Activated T-helper 17 cell treated with anti-CD3 and anti-CD28 coated beads, Interleukin-2, amount 50 U/mL, for 72 hours (primary cell): Measurements from ENCODE around the gene TRAF6. TPM values are rescaled to one million over a fixed set of nuclear protein-coding genes. Genes with fewer than 3 reads are reported as not detected.
"Not testable (repeated sequence)": the region's sequence is repeated elsewhere in the genome, so short reads cannot be mapped to it uniquely, and the experiment has no call there.

Experiments
- ATAC-seq: fragments of 150-1000 bp; cut with Tn5 transposase; replicated peaks from 2 replicates; pipeline ENCODE4 v1.10.0; 2021; ENCODE audit warnings: mild to moderate bottlenecking, moderate library complexity
- H3K27ac Mint-ChIP-seq: one replicate; pipeline ENCODE4 v1.8.0; 2022; ENCODE audit warnings: mixed read lengths
- H3K27me3 Mint-ChIP-seq: one replicate; pipeline ENCODE4 v1.8.0; 2022; ENCODE audit warnings: mixed read lengths
- H3K36me3 Mint-ChIP-seq: one replicate; pipeline ENCODE4 v1.8.0; 2022; ENCODE audit warnings: low read depth, mild to moderate bottlenecking, mixed read lengths
- H3K4me1 Mint-ChIP-seq: one replicate; pipeline ENCODE4 v1.8.0; 2022; ENCODE audit warnings: mixed read lengths
- H3K4me3 Mint-ChIP-seq: one replicate; pipeline ENCODE4 v1.8.0; 2022; ENCODE audit warnings: mild to moderate bottlenecking, mixed read lengths
- H3K9me3 Mint-ChIP-seq: one replicate; pipeline ENCODE4 v1.8.0; 2022; ENCODE audit warnings: mixed read lengths
- total RNA-seq, 2 donors: library from RNA; stranded (reverse); gene quantifications; one replicate each; pipeline ENCODE4 v1.2.3, GENCODE V29; 2022

TRAF6 gene
- total RNA-seq, 2 donors from 2014 or later, result 8.7 to 10.7 TPM

DNA sequence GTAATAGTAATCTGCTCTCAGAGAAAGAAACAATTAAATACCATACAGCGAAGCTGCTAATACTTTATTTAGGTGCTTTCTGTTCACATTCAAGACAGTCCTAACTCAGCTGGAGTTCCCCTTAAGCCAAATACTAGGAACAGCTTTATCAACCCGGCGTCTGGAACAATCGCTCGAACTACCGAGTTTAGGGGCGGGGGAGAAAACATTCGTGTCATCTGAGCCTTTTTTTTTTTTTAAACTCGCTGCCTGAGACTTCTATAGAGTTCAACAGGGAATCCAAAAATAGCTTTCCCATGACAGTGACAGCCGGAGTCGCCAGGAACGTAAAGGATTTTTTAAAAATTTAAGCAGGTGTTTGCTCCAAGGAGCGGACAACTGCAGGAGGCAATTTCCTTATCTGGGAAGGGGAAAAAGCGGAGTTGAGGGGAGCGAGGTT is 852 bp downstream of the TRAF6 start:
- peak overlapping the region; percentile 93 for H3K4me3 Mint-ChIP-seq
- H3K27ac Mint-ChIP-seq, result peak overlapping the region; percentile 96
- H3K9me3 Mint-ChIP-seq, result no peaks in the 10 kb centered on the region
- ATAC-seq, result peak; percentile 23
- H3K36me3 Mint-ChIP-seq, result peaks cover 20% of the 10 kb centered on the region
- peaks cover 24% of the 10 kb centered on the region for H3K4me1 Mint-ChIP-seq
- peaks cover 7% of the 10 kb centered on the region for H3K27me3 Mint-ChIP-seq

DNA sequence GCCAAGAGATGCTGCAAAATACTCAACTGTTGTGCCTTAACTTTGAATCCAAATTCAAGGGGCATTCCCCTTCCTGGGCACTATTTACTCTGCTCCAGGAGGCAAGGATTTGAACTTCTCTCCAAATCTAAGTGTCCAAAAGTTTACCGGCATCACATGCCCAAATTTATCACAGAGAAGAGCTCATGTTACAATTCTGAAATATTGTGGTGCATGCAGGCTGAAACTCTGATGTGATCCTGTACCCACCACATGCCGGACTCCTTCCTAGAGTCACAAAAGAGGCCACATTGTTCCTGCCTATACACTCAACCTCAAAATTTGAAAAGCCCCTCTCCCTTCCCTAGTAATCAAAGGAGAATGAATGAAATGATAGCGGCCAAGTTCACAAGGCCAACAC is 1.3 kb downstream of the TRAF6 start:
- Mint-ChIP-seq H3K27ac (peak overlapping the region; percentile 96), H3K27me3 (peaks cover 3% of the 10 kb centered on the region), H3K4me1 (peaks cover 24% of the 10 kb centered on the region), H3K36me3 (peaks cover 20% of the 10 kb centered on the region), H3K4me3 (peak overlapping the region; percentile 93), H3K9me3 (no peaks in the 10 kb centered on the region)
- no peak for ATAC-seq

DNA sequence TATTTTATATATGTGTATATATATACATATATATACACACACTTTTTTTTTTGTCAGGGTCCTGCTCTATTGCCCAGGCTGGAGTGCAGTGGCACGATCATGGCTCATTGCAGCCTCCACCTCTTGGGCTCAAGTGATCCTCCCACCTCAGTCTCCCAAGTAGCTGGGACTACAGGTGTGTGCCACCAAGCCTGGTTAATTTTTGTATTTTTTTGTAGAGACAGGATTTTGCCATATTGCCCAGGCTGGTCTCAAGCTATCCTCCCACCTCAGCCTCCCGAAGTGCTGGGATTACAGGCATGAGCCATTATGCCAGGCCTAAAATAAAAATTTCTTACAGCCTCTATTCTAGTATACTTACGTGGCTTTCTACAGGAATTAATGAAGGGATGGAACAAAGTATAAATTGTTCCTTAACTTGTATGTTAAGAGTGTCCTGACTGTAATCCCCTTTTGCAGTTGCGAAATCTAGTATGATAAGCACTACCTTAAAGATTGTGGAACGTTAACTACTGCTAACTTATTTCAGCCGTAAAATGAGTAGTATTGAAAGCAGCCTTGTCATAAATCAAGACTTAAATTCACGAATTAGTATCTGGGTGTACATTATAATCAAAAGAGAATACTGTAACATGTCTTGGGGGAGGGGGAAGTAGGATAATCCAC is 2.1 kb downstream of the TRAF6 start:
- ATAC-seq, result no peak
- Mint-ChIP-seq H3K27ac (peak overlapping the region; percentile 96), H3K36me3 (peaks cover 20% of the 10 kb centered on the region), H3K4me3 (peak overlapping the region; percentile 93), H3K4me1 (peaks cover 24% of the 10 kb centered on the region), H3K27me3 (no peaks in the 10 kb centered on the region), H3K9me3 (no peaks in the 10 kb centered on the region)

DNA sequence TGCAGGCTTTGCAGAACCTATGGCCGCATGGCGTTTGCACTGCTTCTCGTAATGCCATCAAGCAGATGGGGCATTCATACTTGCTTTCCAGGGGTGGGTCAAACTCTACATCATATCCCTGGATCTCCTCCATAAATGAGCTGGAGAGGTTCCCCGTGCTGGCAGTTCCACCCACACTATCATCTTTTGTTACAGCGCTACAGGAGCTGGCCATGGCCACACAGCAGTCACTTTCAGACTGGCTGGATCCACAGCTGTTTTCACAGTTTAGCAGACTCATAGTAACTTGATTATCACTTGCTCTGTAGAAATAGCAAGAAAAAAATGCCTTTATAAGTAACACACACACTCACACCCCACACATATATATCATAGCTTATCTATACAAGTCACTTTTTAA is 8.8 kb downstream of the TRAF6 start:
- Mint-ChIP-seq H3K4me3 (no peak overlapping the region), H3K27me3 (no peaks in the 10 kb centered on the region), H3K27ac (peak overlapping the region; percentile 31), H3K4me1 (peaks cover 23% of the 10 kb centered on the region), H3K36me3 (peaks cover 70% of the 10 kb centered on the region), H3K9me3 (no peaks in the 10 kb centered on the region)
- ATAC-seq, result no peak

DNA sequence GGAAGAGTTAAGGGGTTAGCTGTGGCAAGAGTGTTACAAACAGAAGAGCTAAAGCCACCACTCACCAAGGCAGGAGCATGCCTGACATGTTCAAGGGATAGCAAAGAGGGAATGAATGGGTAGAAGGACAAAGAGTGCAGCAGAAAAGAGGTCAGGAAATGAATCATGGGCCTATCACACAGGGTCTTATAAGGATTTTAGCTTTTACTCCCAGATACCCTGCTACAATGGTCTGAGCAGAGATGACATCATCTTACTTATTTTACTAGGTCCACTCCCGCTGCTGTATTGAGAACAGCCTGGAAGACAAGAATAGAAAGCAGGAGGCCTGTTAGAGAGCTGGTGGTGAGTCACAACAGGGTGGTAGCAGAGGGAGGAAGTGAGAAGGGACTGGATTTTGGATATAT is 9.8 kb downstream of the TRAF6 start:
- H3K4me3 Mint-ChIP-seq, result no peak overlapping the region
- peaks cover 18% of the 10 kb centered on the region for H3K4me1 Mint-ChIP-seq
- H3K27ac Mint-ChIP-seq, result peak overlapping the region; percentile 31
- H3K9me3 Mint-ChIP-seq, result no peaks in the 10 kb centered on the region
- peaks cover 65% of the 10 kb centered on the region for H3K36me3 Mint-ChIP-seq
- H3K27me3 Mint-ChIP-seq, result no peaks in the 10 kb centered on the region
- peak; percentile 78 for ATAC-seq

DNA sequence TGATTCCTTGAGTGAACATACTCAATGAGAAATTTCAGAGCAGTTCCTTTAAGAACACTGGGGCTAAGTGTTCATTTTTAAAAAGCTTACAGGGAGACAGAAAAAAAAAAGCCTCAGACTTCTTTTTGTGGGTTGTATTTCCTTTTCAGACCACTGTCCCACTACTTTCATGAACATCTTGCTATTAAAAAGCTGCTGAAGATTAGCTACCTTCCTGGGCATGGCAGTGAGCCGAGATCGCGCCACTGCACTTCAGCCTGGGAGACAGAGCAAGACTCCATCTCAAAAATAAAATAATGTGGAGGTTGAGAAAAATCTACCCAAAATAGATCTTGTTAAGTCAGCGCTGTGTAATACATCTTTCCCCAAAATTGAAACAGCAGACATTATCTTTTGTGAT is 10.8 kb downstream of the TRAF6 start:
- no peak for ATAC-seq
- H3K4me1 Mint-ChIP-seq, result peaks cover 12% of the 10 kb centered on the region
- no peaks in the 10 kb centered on the region for H3K9me3 Mint-ChIP-seq
- H3K27ac Mint-ChIP-seq, result no peak overlapping the region
- peaks cover 73% of the 10 kb centered on the region for H3K36me3 Mint-ChIP-seq
- no peak overlapping the region for H3K4me3 Mint-ChIP-seq
- H3K27me3 Mint-ChIP-seq, result no peaks in the 10 kb centered on the region

DNA sequence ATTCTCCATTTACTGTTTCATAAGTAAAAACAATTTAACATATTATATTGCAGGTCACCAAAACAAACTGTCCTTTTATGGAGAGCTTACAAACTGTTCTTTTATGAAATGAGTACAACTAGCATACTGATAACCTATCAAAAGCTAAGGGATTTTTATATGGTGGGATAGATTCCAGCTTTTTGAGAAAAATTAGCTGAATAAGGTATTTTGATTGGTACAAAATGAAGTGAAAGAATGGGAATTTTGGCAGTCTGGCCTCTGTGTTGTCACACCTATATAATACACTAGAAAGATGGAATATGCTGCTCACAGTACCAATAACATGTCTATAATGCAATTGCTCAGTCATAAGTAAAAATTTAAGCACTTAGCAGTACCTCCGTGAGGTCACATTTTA is 11.4 kb downstream of the TRAF6 start:
- H3K27ac Mint-ChIP-seq, result no peak overlapping the region
- H3K36me3 Mint-ChIP-seq, result peaks cover 79% of the 10 kb centered on the region
- no peaks in the 10 kb centered on the region for H3K9me3 Mint-ChIP-seq
- peaks cover 10% of the 10 kb centered on the region for H3K4me1 Mint-ChIP-seq
- no peak overlapping the region for H3K4me3 Mint-ChIP-seq
- no peak for ATAC-seq
- H3K27me3 Mint-ChIP-seq, result no peaks in the 10 kb centered on the region

DNA sequence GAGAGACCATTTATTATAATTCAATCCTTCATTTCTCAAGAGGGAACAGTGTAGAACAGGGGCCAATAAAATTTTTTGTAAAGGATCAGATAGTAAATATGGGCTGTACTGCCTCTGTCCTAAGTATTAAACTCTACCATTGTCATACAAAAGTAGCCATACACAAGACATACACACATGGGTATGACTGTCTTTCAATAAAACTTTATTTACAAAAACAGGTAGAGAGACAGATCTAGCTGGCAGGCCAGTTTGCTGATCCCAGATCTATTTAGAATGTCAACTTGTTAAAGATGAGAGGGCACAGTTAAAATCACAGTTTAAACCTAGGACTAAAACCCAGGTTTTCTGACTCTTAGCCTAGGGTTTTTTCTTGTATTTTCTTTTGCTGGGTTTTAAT is 16.7 kb downstream of the TRAF6 start:
- ATAC-seq, result no peak
- H3K9me3 Mint-ChIP-seq, result no peaks in the 10 kb centered on the region
- H3K4me3 Mint-ChIP-seq, result no peak overlapping the region
- H3K27me3 Mint-ChIP-seq, result no peaks in the 10 kb centered on the region
- H3K4me1 Mint-ChIP-seq, result peaks cover 10% of the 10 kb centered on the region
- no peak overlapping the region for H3K27ac Mint-ChIP-seq
- H3K36me3 Mint-ChIP-seq, result peaks cover 94% of the 10 kb centered on the region

DNA sequence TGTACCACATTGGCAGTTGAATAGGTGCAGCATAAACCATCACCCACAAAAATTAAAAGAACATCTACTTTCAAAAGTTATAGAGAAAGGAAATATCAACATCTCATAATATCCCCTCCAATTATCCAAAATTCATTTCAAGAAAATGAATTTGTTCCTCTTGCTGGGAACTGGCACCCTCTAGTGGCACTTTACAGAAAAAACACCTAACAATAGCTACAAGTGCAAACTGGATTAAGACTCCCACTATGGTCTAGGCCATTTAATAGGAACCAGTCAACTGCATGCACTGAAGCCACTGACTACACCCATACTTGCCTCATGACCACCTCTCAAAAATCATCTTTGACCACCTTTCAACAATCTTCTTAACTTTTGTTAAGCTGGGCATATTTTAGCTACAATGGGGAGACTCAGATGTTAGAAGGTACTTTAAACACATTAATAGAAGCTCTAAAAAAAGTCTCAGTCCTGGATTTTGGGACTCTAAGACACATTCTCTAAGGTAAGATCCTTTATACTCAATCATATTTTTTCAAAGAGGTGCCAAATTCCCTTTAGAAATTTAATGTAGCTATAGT is 17.3 kb downstream of the TRAF6 start:
- Mint-ChIP-seq H3K4me3 (no peak overlapping the region), H3K4me1 (peaks cover 10% of the 10 kb centered on the region), H3K36me3 (peaks cover 94% of the 10 kb centered on the region), H3K27me3 (no peaks in the 10 kb centered on the region), H3K9me3 (no peaks in the 10 kb centered on the region), H3K27ac (no peak overlapping the region)
- ATAC-seq, result peak; percentile 34

DNA sequence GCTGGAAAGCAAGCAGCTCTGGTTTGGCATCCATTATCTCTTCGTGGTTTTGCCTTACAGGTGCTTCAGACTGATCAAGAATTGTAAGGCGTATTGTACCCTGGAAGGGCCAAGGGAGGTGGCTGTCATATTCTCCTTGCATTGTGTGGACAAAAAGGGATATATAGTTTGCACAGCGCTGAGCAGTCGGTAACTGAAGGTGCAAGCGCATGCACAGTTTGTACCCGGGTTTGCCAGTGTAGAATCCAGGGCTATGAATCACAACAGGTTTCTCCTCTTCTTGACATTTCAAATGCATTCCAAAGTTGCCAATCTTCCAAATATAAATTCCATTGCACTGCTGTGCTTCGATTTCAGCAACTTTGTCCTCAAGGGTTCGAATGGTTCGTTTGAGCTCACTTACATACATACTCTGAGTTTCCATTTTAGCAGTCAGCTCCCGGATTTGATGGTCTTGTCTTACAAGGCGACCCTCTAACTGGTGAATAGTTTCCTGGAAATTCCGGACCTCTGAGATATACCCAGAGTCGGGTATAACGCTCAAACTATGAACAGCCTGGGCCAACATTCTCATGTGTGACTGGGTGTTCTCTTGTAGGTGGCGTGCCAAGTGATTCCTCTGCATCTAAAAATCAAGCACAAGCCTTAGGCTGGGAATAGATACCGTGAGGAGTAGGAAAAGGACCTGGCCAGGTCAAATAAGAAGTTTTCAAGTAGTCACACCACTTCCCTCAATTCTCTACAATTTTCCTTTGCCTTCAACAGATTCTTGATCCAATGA is 19.9 kb downstream of the TRAF6 start:
- Mint-ChIP-seq H3K4me3 (no peak overlapping the region), H3K27me3 (no peaks in the 10 kb centered on the region), H3K36me3 (peaks cover 99% of the 10 kb centered on the region), H3K27ac (no peak overlapping the region), H3K9me3 (no peaks in the 10 kb centered on the region), H3K4me1 (peaks cover 10% of the 10 kb centered on the region)
- no peak for ATAC-seq

DNA sequence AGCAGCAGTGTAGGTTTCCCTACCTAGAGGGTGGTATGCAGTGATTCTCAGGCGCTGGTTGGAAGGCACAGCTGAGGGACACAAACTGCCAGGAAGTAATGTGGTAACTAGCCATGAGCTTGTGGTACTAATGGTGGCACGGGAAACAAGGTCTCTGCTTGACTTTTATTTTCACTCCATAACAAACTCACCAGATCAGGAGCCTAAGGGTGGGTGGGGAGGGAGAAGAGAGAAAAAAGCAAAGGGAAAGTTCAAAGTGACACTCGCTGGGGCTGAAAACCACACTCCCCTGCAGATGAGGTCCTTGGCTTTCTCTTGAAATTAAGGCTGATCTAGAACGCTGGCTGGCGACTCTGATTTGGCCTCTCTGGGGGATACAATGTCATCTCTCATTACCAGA is 22.0 kb downstream of the TRAF6 start:
- no peak overlapping the region for H3K4me3 Mint-ChIP-seq
- no peaks in the 10 kb centered on the region for H3K27me3 Mint-ChIP-seq
- H3K4me1 Mint-ChIP-seq, result peaks cover 10% of the 10 kb centered on the region
- H3K36me3 Mint-ChIP-seq, result peaks cover 88% of the 10 kb centered on the region
- peak overlapping the region; percentile 46 for H3K27ac Mint-ChIP-seq
- no peak for ATAC-seq
- no peaks in the 10 kb centered on the region for H3K9me3 Mint-ChIP-seq

DNA sequence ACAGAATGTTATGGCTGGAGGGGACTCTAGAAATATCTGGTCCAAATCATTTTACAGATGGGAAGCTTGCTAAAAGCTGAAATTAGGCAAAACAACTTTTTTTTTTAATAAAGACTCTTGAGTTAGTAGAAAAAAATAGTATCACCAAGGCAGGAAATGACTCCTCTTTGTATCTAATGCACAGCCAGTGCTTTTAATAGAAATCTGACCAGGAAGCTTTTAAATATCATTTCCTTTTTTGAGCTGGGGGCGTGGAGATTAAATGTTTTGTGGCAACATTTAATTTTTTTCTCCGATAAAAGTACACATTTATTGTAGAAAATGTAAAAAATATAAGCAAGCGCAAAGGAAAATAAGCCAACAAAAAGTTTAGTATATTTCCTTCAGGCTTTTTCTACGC is 22.5 kb downstream of the TRAF6 start:
- Mint-ChIP-seq H3K27ac (peak overlapping the region; percentile 46), H3K27me3 (no peaks in the 10 kb centered on the region), H3K4me3 (no peak overlapping the region), H3K9me3 (no peaks in the 10 kb centered on the region), H3K4me1 (peaks cover 6% of the 10 kb centered on the region), H3K36me3 (peaks cover 83% of the 10 kb centered on the region)
- ATAC-seq, result no peak

DNA sequence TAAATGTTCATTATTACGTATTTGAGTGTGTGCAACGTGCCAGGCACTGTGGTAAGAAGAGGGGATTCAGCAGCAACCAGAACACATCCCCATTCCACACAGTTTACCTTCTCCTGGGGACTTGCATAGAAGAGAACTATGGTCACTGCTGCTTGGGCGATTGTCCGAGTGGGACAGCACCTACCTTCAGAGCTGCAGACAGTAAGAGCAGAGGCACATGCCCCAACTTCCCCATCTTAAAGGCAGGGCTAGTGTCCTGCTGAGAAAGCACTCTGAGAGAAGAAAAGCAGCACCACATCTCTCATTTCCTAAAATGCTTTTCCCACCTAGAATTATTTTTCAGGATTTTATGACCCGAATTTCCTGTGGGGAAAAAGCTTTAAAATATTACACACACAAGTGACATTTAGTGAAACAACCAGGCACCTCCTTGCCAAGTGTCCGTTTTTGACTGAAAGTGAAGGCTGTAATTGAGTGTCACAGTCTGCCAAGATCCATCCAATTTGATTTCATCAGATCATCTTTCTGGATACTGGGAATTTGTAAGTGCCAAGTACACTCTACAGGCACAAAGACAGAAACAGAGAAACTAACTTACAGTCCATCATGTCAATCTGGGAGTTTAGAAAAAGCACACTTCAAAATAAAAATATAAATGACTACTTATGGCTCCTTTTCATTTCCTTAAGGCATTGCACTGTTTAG is 24.6 kb downstream of the TRAF6 start:
- H3K36me3 Mint-ChIP-seq, result peaks cover 61% of the 10 kb centered on the region
- no peak for ATAC-seq

DNA sequence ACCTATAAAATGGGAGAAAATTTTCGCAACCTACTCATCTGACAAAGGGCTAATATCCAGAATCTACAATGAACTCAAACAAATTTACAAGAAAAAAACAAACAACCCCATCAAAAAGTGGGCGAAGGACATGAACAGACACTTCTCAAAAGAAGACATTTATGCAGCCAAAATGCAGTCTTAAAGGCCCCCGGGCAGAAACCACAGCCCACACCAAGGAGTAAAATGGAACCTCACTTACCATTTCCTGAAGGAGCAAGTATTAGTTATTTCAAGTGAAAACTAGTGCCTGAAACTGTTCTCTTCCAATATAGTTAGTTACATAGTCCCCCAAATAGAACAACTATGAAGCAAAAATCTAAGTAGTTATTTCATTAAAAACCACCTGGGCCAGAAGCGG is 27.0 kb downstream of the TRAF6 start:
- not testable (repeated sequence) for H3K4me3 Mint-ChIP-seq, H3K27me3 Mint-ChIP-seq, H3K4me1 Mint-ChIP-seq, ATAC-seq, H3K9me3 Mint-ChIP-seq, H3K27ac Mint-ChIP-seq
- H3K36me3 Mint-ChIP-seq, result peaks cover 37% of the 10 kb centered on the region

More for the DNA sequence above, 24.6 kb downstream of the TRAF6 start:
- H3K4me3 Mint-ChIP-seq, result no peak overlapping the region
- H3K27ac Mint-ChIP-seq, result no peak overlapping the region
- H3K4me1 Mint-ChIP-seq, result no peaks in the 10 kb centered on the region
- H3K9me3 Mint-ChIP-seq, result no peaks in the 10 kb centered on the region
- H3K27me3 Mint-ChIP-seq, result no peaks in the 10 kb centered on the region
